ENCODE results near the gene IRF2BPL. TPM values are rescaled to one million over a fixed set of nuclear protein-coding genes. Genes with fewer than 3 reads are reported as not detected.

The IRF2BPL gene
- total RNA-seq, 2 donors from 2014 or later, result 113 to 141 TPM

- Histone ChIP-seq H3K27me3 (replicated peaks; ENCODE audit: insufficient read depth) (no peaks in the 10 kb centered on the region), H3K36me3 (no peaks in the 10 kb centered on the region), H3K4me1 (replicated peaks) (peaks cover 38% of the 10 kb centered on the region), H3K27ac (peak overlapping the region; percentile 97 to 99), H3K9me3 (no peaks in the 10 kb centered on the region), H3K4me3 (peak overlapping the region; percentile 37 to 50)
- intact Hi-C loops (cut with DNase I), result loop anchor here (2.0 kb wide), 1 partner anchor 115 kb away; no protein-coding TSS in a partner anchor
- 1% methylated on average over 34 of the region's 37 CpGs for WGBS
- TF ChIP-seq CTCF (IDR thresholded peaks at IDR 0.05) (peak in 2 of 4 experiments; percentile 1 to 4), POLR2AphosphoS5 (IDR thresholded peaks at IDR 0.05) (peak; percentile 85), POLR2A (IDR thresholded peaks at IDR 0.05) (peak; percentile 23)
- peak; percentile 82 for DNase-seq (ENCODE audit: low spot score)
Observed at GRCh38 chr14:77033622-77034589, 5.4 kb upstream of the IRF2BPL start.

- peaks cover 38% of the 10 kb centered on the region for H3K4me1 ChIP-seq (replicated peaks)
- intact Hi-C loops (cut with DNase I), result loop anchor here (2.0 kb wide), 1 partner anchor 114 kb away; no protein-coding TSS in a partner anchor
- peak overlapping the region; percentile 37 to 50 for H3K4me3 ChIP-seq
- peak overlapping the region; percentile 97 to 99 for H3K27ac ChIP-seq
- no peaks in the 10 kb centered on the region for H3K36me3 ChIP-seq
- TF ChIP-seq CTCF (IDR thresholded peaks at IDR 0.05) (peak in 2 of 4 experiments; percentile 13 to 29), POLR2A (IDR thresholded peaks at IDR 0.05) (peak; percentile 51), POLR2AphosphoS5 (IDR thresholded peaks at IDR 0.05) (peak; percentile 80)
- DNase-seq (ENCODE audit: low spot score), result peak; percentile 97
- WGBS, result 3% methylated on average over 49 of the region's 50 CpGs
- no peaks in the 10 kb centered on the region for H3K9me3 ChIP-seq
- no peaks in the 10 kb centered on the region for H3K27me3 ChIP-seq (replicated peaks; ENCODE audit: insufficient read depth)
Observed at GRCh38 chr14:77032844-77033621, 4.5 kb upstream of the IRF2BPL start.

GRCh38 chr14:77032491-77032843 is 4.0 kb upstream of the IRF2BPL start:
- H3K4me3 ChIP-seq, result peak overlapping the region; percentile 37 to 50
- H3K27me3 ChIP-seq (replicated peaks; ENCODE audit: insufficient read depth), result no peaks in the 10 kb centered on the region
- TF ChIP-seq POLR2AphosphoS5 (IDR thresholded peaks at IDR 0.05) (no peak), CTCF (IDR thresholded peaks at IDR 0.05) (no peak), POLR2A (IDR thresholded peaks at IDR 0.05) (no peak)
- H3K27ac ChIP-seq, result peak overlapping the region; percentile 97 to 99
- H3K9me3 ChIP-seq, result no peaks in the 10 kb centered on the region
- intact Hi-C loops (cut with DNase I), result loop anchor here (2.0 kb wide), 1 partner anchor 114 kb away; no protein-coding TSS in a partner anchor
- H3K4me1 ChIP-seq (replicated peaks), result peaks cover 38% of the 10 kb centered on the region
- WGBS, result 14% methylated on average over 12 of the region's 12 CpGs
- DNase-seq (ENCODE audit: low spot score), result no peak
- H3K36me3 ChIP-seq, result no peaks in the 10 kb centered on the region

GRCh38 chr14:77031759-77032490 is 3.4 kb upstream of the IRF2BPL start:
- no peak for DNase-seq (ENCODE audit: low spot score)
- Histone ChIP-seq H3K27me3 (replicated peaks; ENCODE audit: insufficient read depth) (no peaks in the 10 kb centered on the region), H3K36me3 (no peaks in the 10 kb centered on the region), H3K9me3 (no peaks in the 10 kb centered on the region), H3K4me1 (replicated peaks) (peaks cover 38% of the 10 kb centered on the region), H3K27ac (peak overlapping the region; percentile 97 to 99), H3K4me3 (no peak overlapping the region)
- 18% methylated on average over 8 of the region's 8 CpGs for WGBS
- TF ChIP-seq CTCF (IDR thresholded peaks at IDR 0.05), result no peak
- intact Hi-C loops (cut with DNase I), result loop anchor here (2.0 kb wide), 1 partner anchor 113 kb away; no protein-coding TSS in a partner anchor

All from prostate gland (tissue), 2 donors.